ENCODE results near the gene IAH1. TPM values are rescaled to one million over a fixed set of nuclear protein-coding genes. Genes with fewer than 3 reads are reported as not detected.

IAH1 gene
- total RNA-seq, 1 experiment from 2014 or later = 39.3 TPM

GRCh38 chr2:9467687-9468086 lies 6.7 kb upstream of the IAH1 start:
- Histone ChIP-seq H3K36me3 (ENCODE audit: low read depth, low read length) (peaks cover 19% of the 10 kb centered on the region), H3F3A (ENCODE audit: low read length, unreplicated experiment) (no peaks in the 10 kb centered on the region), H3K9me3 (ENCODE audit: low read length) (no peaks in the 10 kb centered on the region), H2AFZ (ENCODE audit: low read length) (no peak overlapping the region), H3K9me2 (replicated peaks; ENCODE audit: low read length) (no peaks in the 10 kb centered on the region), H3K27me3 (ENCODE audit: low read length) (no peaks in the 10 kb centered on the region), H3K27ac (ENCODE audit: low read length) (no peak overlapping the region), H3K9ac (ENCODE audit: low read length) (no peak overlapping the region), H3K4me3 (ENCODE audit: low read length) (no peak overlapping the region), H3K4me2 (ENCODE audit: low read length) (no peak overlapping the region), H3K4me1 (ENCODE audit: insufficient read depth, low read length) (no peaks in the 10 kb centered on the region), H3K79me2 (ENCODE audit: low read length) (no peaks in the 10 kb centered on the region), H4K20me1 (ENCODE audit: low read length) (no peaks in the 10 kb centered on the region)
- CTCF ChIA-PET = no interaction called here
- DNase-seq (no peak), ATAC-seq (no peak)
- intact Hi-C loops (cut with micrococcal nuclease) = no loop called here
- no TSS peak for BruUV-seq (replicated peaks)
- POLR2A ChIA-PET (ENCODE audit: unreplicated experiment) = interaction anchor here (0.6 kb wide), 1 partner anchor 22 kb away, joined by 3 read pairs; no protein-coding TSS in a partner anchor
- no peak for TF ChIP-seq CTCF (conservative IDR thresholded peaks at IDR 0.05; ENCODE audit: low read depth, low read length)
- no peak for TF ChIP-seq EZH2phosphoT487 (IDR thresholded peaks at IDR 0.05; ENCODE audit: borderline replicate concordance, low read length)
- TF ChIP-seq EZH2 (IDR thresholded peaks at IDR 0.05; ENCODE audit: low read length, unreplicated experiment) = no peak

GRCh38 chr2:9471206-9471605 lies 3.1 kb upstream of the IAH1 start:
- H3K9me2 ChIP-seq (replicated peaks; ENCODE audit: low read length) = no peaks in the 10 kb centered on the region
- H3K9me3 ChIP-seq (ENCODE audit: low read length) = no peaks in the 10 kb centered on the region
- H3K36me3 ChIP-seq (ENCODE audit: low read depth, low read length) = peaks cover 12% of the 10 kb centered on the region
- TF ChIP-seq EZH2phosphoT487 (IDR thresholded peaks at IDR 0.05; ENCODE audit: borderline replicate concordance, low read length) = no peak
- no peak for TF ChIP-seq CTCF (conservative IDR thresholded peaks at IDR 0.05; ENCODE audit: low read depth, low read length)
- TF ChIP-seq EZH2 (IDR thresholded peaks at IDR 0.05; ENCODE audit: low read length, unreplicated experiment) = no peak
- no TSS peak for BruUV-seq (replicated peaks)
- no peak overlapping the region for H3K9ac ChIP-seq (ENCODE audit: low read length)
- H4K20me1 ChIP-seq (ENCODE audit: low read length) = no peaks in the 10 kb centered on the region
- no peak overlapping the region for H3K27ac ChIP-seq (ENCODE audit: low read length)
- no peaks in the 10 kb centered on the region for H3K27me3 ChIP-seq (ENCODE audit: low read length)
- peaks cover 12% of the 10 kb centered on the region for H3K79me2 ChIP-seq (ENCODE audit: low read length)
- H3K4me1 ChIP-seq (ENCODE audit: insufficient read depth, low read length) = peaks cover 8% of the 10 kb centered on the region; the same call in 1 of the 2 replicates
- ChIA-PET CTCF (interaction anchor here (0.6 kb wide), 1 partner anchor 307 kb away, joined by 3 read pairs; no protein-coding TSS in a partner anchor), POLR2A (ENCODE audit: unreplicated experiment) (no interaction called here)
- no peaks in the 10 kb centered on the region for H3F3A ChIP-seq (ENCODE audit: low read length, unreplicated experiment)
- H2AFZ ChIP-seq (ENCODE audit: low read length) = no peak overlapping the region
- ATAC-seq = no peak
- no peak for DNase-seq
- intact Hi-C loops (cut with micrococcal nuclease) = no loop called here
- H3K4me3 ChIP-seq (ENCODE audit: low read length) = no peak overlapping the region
- no peak overlapping the region for H3K4me2 ChIP-seq (ENCODE audit: low read length)

GRCh38 chr2:9472511-9472910 lies 1.8 kb upstream of the IAH1 start:
- H3K36me3 ChIP-seq (ENCODE audit: low read depth, low read length) = peaks cover 19% of the 10 kb centered on the region
- DNase-seq (no peak), ATAC-seq (no peak)
- no peaks in the 10 kb centered on the region for H3K27me3 ChIP-seq (ENCODE audit: low read length)
- BruUV-seq (replicated peaks) = no TSS peak
- no peak overlapping the region for H3K9ac ChIP-seq (ENCODE audit: low read length)
- no peaks in the 10 kb centered on the region for H3F3A ChIP-seq (ENCODE audit: low read length, unreplicated experiment)
- H4K20me1 ChIP-seq (ENCODE audit: low read length) = no peaks in the 10 kb centered on the region
- CTCF ChIA-PET = no interaction called here
- H2AFZ ChIP-seq (ENCODE audit: low read length) = no peak overlapping the region
- no peaks in the 10 kb centered on the region for H3K9me3 ChIP-seq (ENCODE audit: low read length)
- no peak overlapping the region for H3K4me3 ChIP-seq (ENCODE audit: low read length)
- POLR2A ChIA-PET (ENCODE audit: unreplicated experiment) = no interaction called here
- peaks cover 8% of the 10 kb centered on the region; the same call in 1 of the 2 replicates for H3K4me1 ChIP-seq (ENCODE audit: insufficient read depth, low read length)
- peaks cover 14% of the 10 kb centered on the region for H3K79me2 ChIP-seq (ENCODE audit: low read length)
- TF ChIP-seq EZH2phosphoT487 (IDR thresholded peaks at IDR 0.05; ENCODE audit: borderline replicate concordance, low read length) (no peak), CTCF (conservative IDR thresholded peaks at IDR 0.05; ENCODE audit: low read depth, low read length) (no peak), EZH2 (IDR thresholded peaks at IDR 0.05; ENCODE audit: low read length, unreplicated experiment) (no peak)
- no peak overlapping the region for H3K4me2 ChIP-seq (ENCODE audit: low read length)
- no peaks in the 10 kb centered on the region for H3K9me2 ChIP-seq (replicated peaks; ENCODE audit: low read length)
- no peak overlapping the region for H3K27ac ChIP-seq (ENCODE audit: low read length)
- intact Hi-C loops (cut with micrococcal nuclease) = no loop called here
